HepG2 (cell line): ENCODE measurements around the gene ALG11.

ENCODE experiments used
- ARNTL ChIP-seq: sonication (generic); formaldehyde crosslinking; IDR thresholded peaks from 2 replicates; pipeline ENCODE4 v1.4.0; 2020; ENCODE audit warnings: mild to moderate bottlenecking, missing genetic modification reagents
- ATF1 ChIP-seq: IDR thresholded peaks from 2 replicates; pipeline ENCODE4 v1.6.1; 2016; ENCODE audit warnings: mild to moderate bottlenecking, control low read depth
- CHD2 ChIP-seq: IDR thresholded peaks from 2 replicates; pipeline ENCODE4 v1.6.1; 2011; ENCODE audit warnings: low read depth, low read length, improper control_type of control experiment
- HDAC1 ChIP-seq: sonication (generic); formaldehyde crosslinking; IDR thresholded peaks from 2 replicates; pipeline ENCODE4 v1.5.1; 2020; ENCODE audit warnings: mild to moderate bottlenecking, missing genetic modification reagents
- POLR2AphosphoS5 ChIP-seq: IDR thresholded peaks from 2 replicates; pipeline ENCODE4 v1.6.1; 2012; ENCODE audit warnings: low read depth, low read length
- RFX5 ChIP-seq: IDR thresholded peaks from 2 replicates; pipeline ENCODE4 v1.6.1; 2011; ENCODE audit warnings: low read depth, low read length, improper control_type of control experiment
- SMAD1 ChIP-seq: sonication (generic); formaldehyde crosslinking; IDR thresholded peaks from 2 replicates; pipeline ENCODE4 v1.4.0; 2020; ENCODE audit warnings: missing genetic modification reagents, low read depth, mild to moderate bottlenecking, borderline replicate concordance
- STAT5B ChIP-seq: sonication (generic); formaldehyde crosslinking; IDR thresholded peaks from 2 replicates; pipeline ENCODE4 v1.4.0; 2020; ENCODE audit warnings: missing genetic modification reagents
- TOPORS ChIP-seq: sonication (generic); formaldehyde crosslinking; IDR thresholded peaks from 2 replicates; pipeline ENCODE4 v1.8.0; 2023; ENCODE audit warnings: mild to moderate bottlenecking, missing genetic modification reagents
- YEATS2 ChIP-seq: sonication (generic); formaldehyde crosslinking; IDR thresholded peaks from 2 replicates; pipeline ENCODE4 v1.4.0; 2020; ENCODE audit warnings: missing genetic modification reagents, borderline replicate concordance
- ZKSCAN1 ChIP-seq: fragments of 150-350 bp; IDR thresholded peaks from 2 replicates; pipeline ENCODE4 v1.6.1; 2014; ENCODE audit warnings: low read length
- ZNF772 ChIP-seq: sonication (generic); formaldehyde crosslinking; IDR thresholded peaks from 2 replicates; pipeline ENCODE4 v1.5.0; 2020; ENCODE audit warnings: mild to moderate bottlenecking, missing genetic modification reagents
- TF ChIP-seq, protein P1 (sequence below): sonication (generic); formaldehyde crosslinking; IDR thresholded peaks from 2 replicates; pipeline ENCODE4 v1.5.1; 2020; ENCODE audit warnings: mild to moderate bottlenecking, missing genetic modification reagents
- TF ChIP-seq, protein P2 (sequence below): IDR thresholded peaks from 2 replicates; pipeline ENCODE4 v1.6.1; 2012; ENCODE audit warnings: low read length, improper control_type of control experiment

DNA sequence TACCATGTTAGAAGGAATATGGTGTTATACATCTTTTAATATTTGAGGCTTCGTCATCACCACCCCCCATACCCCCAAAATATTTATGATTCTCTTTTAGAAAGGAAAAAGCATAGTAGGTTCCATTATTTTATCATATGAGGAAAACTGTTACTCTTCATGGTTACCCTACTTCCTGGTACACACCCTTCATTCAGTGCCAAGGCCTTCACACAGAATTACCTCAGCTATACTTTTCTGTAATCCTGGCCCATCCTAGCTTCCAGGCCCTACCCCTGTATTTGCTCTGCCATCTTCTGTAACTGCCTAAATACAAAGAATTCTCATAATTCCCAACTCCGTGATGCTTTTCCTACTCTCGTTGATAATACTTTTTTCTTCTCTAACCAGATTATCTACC lies 8.0 kb downstream of the ALG11 start:
- TF ChIP-seq CHD2 (no peak), YEATS2 (CRISPR knock-in tag) (no peak), POLR2AphosphoS5 (no peak), HDAC1 (CRISPR knock-in tag) (no peak), SMAD1 (CRISPR knock-in tag) (no peak), ATF1 (no peak), ZNF772 (CRISPR knock-in tag) (no peak), ARNTL (no peak), STAT5B (CRISPR knock-in tag) (no peak), RFX5 (no peak), ZKSCAN1 (no peak), TOPORS (CRISPR knock-in tag) (no peak)
- TF ChIP-seq, protein P1, sequence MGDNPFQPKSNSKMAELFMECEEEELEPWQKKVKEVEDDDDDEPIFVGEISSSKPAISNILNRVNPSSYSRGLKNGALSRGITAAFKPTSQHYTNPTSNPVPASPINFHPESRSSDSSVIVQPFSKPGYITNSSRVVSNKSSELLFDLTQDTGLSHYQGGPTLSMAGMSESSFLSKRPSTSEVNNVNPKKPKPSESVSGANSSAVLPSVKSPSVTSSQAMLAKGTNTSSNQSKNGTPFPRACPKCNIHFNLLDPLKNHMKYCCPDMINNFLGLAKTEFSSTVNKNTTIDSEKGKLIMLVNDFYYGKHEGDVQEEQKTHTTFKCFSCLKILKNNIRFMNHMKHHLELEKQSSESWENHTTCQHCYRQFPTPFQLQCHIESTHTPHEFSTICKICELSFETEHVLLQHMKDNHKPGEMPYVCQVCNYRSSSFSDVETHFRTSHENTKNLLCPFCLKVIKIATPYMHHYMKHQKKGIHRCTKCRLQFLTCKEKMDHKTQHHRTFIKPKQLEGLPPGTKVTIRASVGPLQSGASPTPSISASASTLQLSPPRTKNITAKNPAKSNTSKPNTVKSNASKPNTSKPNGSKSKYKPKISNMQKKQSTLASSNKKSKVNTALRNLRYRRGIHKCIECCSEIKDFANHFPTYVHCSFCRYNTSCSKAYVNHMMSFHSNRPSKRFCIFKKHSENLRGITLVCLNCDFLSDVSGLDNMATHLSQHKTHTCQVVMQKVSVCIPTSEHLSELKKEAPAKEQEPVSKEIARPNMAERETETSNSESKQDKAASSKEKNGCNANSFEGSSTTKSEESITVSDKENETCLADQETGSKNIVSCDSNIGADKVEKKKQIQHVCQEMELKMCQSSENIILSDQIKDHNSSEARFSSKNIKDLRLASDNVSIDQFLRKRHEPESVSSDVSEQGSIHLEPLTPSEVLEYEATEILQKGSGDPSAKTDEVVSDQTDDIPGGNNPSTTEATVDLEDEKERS (CRISPR knock-in tag): no peak
- TF ChIP-seq, protein P2, sequence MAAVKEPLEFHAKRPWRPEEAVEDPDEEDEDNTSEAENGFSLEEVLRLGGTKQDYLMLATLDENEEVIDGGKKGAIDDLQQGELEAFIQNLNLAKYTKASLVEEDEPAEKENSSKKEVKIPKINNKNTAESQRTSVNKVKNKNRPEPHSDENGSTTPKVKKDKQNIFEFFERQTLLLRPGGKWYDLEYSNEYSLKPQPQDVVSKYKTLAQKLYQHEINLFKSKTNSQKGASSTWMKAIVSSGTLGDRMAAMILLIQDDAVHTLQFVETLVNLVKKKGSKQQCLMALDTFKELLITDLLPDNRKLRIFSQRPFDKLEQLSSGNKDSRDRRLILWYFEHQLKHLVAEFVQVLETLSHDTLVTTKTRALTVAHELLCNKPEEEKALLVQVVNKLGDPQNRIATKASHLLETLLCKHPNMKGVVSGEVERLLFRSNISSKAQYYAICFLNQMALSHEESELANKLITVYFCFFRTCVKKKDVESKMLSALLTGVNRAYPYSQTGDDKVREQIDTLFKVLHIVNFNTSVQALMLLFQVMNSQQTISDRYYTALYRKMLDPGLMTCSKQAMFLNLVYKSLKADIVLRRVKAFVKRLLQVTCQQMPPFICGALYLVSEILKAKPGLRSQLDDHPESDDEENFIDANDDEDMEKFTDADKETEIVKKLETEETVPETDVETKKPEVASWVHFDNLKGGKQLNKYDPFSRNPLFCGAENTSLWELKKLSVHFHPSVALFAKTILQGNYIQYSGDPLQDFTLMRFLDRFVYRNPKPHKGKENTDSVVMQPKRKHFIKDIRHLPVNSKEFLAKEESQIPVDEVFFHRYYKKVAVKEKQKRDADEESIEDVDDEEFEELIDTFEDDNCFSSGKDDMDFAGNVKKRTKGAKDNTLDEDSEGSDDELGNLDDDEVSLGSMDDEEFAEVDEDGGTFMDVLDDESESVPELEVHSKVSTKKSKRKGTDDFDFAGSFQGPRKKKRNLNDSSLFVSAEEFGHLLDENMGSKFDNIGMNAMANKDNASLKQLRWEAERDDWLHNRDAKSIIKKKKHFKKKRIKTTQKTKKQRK: no peak
